Astrocyte (in vitro differentiated cells and primary cell): ENCODE data around the gene CMTM5.

Experiments used
- EZH2 ChIP-seq: IDR thresholded peaks from 2 replicates; pipeline ENCODE4 v1.6.1; 2012; ENCODE audit warnings: mild to moderate bottlenecking, low read length, inconsistent platforms; ENCODE audit not compliant: insufficient read depth
- TF ChIP-seq, protein P1 (sequence below): IDR thresholded peaks from 2 replicates; pipeline ENCODE4 v1.5.1; 2011; ENCODE audit warnings: low read depth, mild to moderate bottlenecking, inconsistent platforms, low read length, moderate library complexity; ENCODE audit not compliant: insufficient read depth

DNA sequence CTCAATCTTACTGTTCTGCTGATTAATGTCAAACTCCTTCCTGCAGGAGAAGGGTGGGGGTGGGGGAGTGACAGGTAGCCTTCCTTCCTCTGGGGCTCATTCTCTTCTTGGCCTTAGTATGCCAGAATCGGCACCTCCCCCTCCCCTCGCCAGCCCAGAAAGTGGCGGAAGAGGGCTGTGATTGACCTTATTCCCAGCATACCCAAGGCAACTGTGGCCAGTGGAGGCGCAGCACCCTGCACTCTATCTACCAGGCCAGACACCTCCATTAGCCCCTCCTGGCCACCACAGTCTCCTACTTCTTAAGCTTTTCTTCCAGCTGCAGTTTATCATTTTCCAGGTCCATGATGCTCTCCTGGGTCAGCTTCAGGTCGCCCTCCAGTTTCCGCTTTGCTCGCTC is 15.8 kb downstream of the CMTM5 start:
- no peak for TF ChIP-seq EZH2
- TF ChIP-seq, protein P1, sequence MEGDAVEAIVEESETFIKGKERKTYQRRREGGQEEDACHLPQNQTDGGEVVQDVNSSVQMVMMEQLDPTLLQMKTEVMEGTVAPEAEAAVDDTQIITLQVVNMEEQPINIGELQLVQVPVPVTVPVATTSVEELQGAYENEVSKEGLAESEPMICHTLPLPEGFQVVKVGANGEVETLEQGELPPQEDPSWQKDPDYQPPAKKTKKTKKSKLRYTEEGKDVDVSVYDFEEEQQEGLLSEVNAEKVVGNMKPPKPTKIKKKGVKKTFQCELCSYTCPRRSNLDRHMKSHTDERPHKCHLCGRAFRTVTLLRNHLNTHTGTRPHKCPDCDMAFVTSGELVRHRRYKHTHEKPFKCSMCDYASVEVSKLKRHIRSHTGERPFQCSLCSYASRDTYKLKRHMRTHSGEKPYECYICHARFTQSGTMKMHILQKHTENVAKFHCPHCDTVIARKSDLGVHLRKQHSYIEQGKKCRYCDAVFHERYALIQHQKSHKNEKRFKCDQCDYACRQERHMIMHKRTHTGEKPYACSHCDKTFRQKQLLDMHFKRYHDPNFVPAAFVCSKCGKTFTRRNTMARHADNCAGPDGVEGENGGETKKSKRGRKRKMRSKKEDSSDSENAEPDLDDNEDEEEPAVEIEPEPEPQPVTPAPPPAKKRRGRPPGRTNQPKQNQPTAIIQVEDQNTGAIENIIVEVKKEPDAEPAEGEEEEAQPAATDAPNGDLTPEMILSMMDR: no peak
